HepG2 (cell line): ENCODE results near the gene ZNF544. TPM values are rescaled to one million over a fixed set of nuclear protein-coding genes. Genes with fewer than 3 reads are reported as not detected.

ENCODE experiments used
- ARNTL ChIP-seq: sonication (generic); formaldehyde crosslinking; IDR thresholded peaks from 2 replicates; pipeline ENCODE4 v1.4.0; 2020; ENCODE audit warnings: mild to moderate bottlenecking, missing genetic modification reagents
- ISX ChIP-seq: sonication (generic); formaldehyde crosslinking; conservative IDR thresholded peaks from 2 replicates; pipeline ENCODE4 v1.5.0; 2020; ENCODE audit warnings: missing genetic modification reagents
- NFRKB ChIP-seq: fragments of 450-650 bp; IDR thresholded peaks from 2 replicates; pipeline ENCODE4 v1.6.1; 2017
- NFYC ChIP-seq: IDR thresholded peaks from 2 replicates; pipeline ENCODE4 v1.6.1; 2016; ENCODE audit warnings: missing genetic modification reagents, missing compliant biosample characterization
- NR0B2 ChIP-seq: sonication (generic); formaldehyde crosslinking; IDR thresholded peaks from 2 replicates; pipeline ENCODE4 v1.4.0; 2020; ENCODE audit warnings: mild to moderate bottlenecking, missing genetic modification reagents
- POGK ChIP-seq: sonication (generic); formaldehyde crosslinking; conservative IDR thresholded peaks from 2 replicates; pipeline ENCODE4 v1.8.0; 2022; ENCODE audit warnings: mild to moderate bottlenecking, moderate library complexity, missing genetic modification reagents
- THAP11 ChIP-seq: IDR thresholded peaks from 2 replicates; pipeline ENCODE4 v1.6.1; 2016; ENCODE audit warnings: missing biosample characterization, missing genetic modification reagents
- ZBTB43 ChIP-seq: sonication (generic); formaldehyde crosslinking; conservative IDR thresholded peaks from 2 replicates; pipeline ENCODE4 v1.4.0; 2020; ENCODE audit warnings: missing genetic modification reagents
- ZNF350 ChIP-seq: sonication (generic); formaldehyde crosslinking; IDR thresholded peaks from 2 replicates; pipeline ENCODE4 v1.4.0; 2020; ENCODE audit warnings: mild to moderate bottlenecking, low read depth, missing genetic modification reagents, borderline replicate concordance
- ZNF687 ChIP-seq: sonication (generic); formaldehyde crosslinking; IDR thresholded peaks from 2 replicates; pipeline ENCODE4 v1.5.1; 2020; ENCODE audit warnings: mild to moderate bottlenecking, missing genetic modification reagents, moderate library complexity
- ZNF776 ChIP-seq: sonication (generic); formaldehyde crosslinking; IDR thresholded peaks from 2 replicates; pipeline ENCODE4 v1.4.0; 2020; ENCODE audit warnings: mild to moderate bottlenecking, missing genetic modification reagents
- ZNF782 ChIP-seq: sonication (generic); formaldehyde crosslinking; IDR thresholded peaks from 2 replicates; pipeline ENCODE4 v1.4.0; 2020; ENCODE audit warnings: missing genetic modification reagents, mild to moderate bottlenecking, borderline replicate concordance
- polyA plus RNA-seq, 8 experiments: library from polyadenylated mRNA; depleted of rRNA in 3 of 8; stranded (reverse) in 7 of 8; unstranded in 1 of 8; fragments of >200 nt; fragmentation: Illumina TruSeq in 4 of 8; extraction: Trizol in 4 of 8; gene quantifications; 2 replicates each; pipeline versions ENCODE4 v1.2.1 to v1.2.3, GENCODE V29; 2011 to 2016; ENCODE audit warnings: low read depth in 4 of 8, missing spikeins in 1 of 8, mixed read lengths in 1 of 8; ENCODE audit not compliant: insufficient read depth in 1 of 8
- total RNA-seq, 5 experiments: library from RNA; depleted of rRNA; stranded (reverse); fragments of >200 nt; fragmentation: Illumina TruSeq; extraction: Trizol; gene quantifications; 2 replicates each; pipeline ENCODE4 v1.2.3, GENCODE V29; 2016; ENCODE audit warnings: low read depth in 1 of 5

Gene ZNF544
- total and polyA plus RNA-seq, 2 of the 13 experiments (the other 11 are each of a cell fraction or from before 2014, with no cell fraction given) = 13.1 to 17.0 TPM

- TF ChIP-seq ARNTL (CRISPR knock-in tag) (no peak), NFRKB (no peak), ZNF782 (CRISPR knock-in tag) (no peak), ZNF776 (CRISPR knock-in tag) (0 out of 2 replicates have a peak, but pooled peaks have one; percentile 25), NFYC (CRISPR knock-in tag) (0 out of 2 replicates have a peak, but pooled peaks have one; percentile 29), ZNF350 (CRISPR knock-in tag) (peak; percentile 43; the same call in 1 of the 2 replicates), THAP11 (CRISPR knock-in tag) (peak; percentile 90), ZBTB43 (CRISPR knock-in tag) (peak; percentile 53; the same call in 1 of the 2 replicates), NR0B2 (CRISPR knock-in tag) (peak; percentile 41; the same call in 1 of the 2 replicates), ZNF687 (CRISPR knock-in tag) (peak; percentile 92), ISX (CRISPR knock-in tag) (no peak), POGK (CRISPR knock-in tag) (peak; percentile 49; the same call in 1 of the 2 replicates)
These were observed at the start of gene ZNF544 (continued) for GRCh38 chr19:58228585-58229254.
